Activated CD8-positive, alpha-beta memory T cell treated with anti-CD3 and anti-CD28 coated beads, Interleukin-2, amount 50 U/mL, for 48 hours (primary cell): ENCODE results near the gene CSMD2.

Source experiments
- DNase-seq: peaks from one replicate; pipeline ENCODE4 v3.0.0-alpha.2; 2020

CSMD2 gene

DNA sequence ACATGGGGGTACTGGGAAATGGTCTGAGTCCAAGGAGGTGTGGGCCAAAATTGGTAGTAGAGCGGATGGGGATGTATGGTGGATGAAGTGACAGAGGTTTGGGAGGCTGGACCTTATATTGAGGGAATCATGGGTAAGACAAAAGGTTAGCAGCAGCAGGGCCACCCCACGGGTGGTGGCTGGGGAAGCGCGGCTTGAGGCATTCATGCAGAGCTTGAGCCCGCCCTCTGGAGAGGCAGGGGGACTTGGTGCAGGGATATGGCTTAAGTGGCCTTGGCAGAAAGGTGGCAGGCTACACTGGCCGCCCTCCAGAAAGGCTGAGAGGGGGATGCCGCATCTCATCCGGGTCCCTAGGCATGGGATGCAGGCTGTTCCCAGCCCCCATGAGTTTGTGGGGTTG is 269.6 kb downstream of the CSMD2 start:
- DNase-seq, result no peak

DNA sequence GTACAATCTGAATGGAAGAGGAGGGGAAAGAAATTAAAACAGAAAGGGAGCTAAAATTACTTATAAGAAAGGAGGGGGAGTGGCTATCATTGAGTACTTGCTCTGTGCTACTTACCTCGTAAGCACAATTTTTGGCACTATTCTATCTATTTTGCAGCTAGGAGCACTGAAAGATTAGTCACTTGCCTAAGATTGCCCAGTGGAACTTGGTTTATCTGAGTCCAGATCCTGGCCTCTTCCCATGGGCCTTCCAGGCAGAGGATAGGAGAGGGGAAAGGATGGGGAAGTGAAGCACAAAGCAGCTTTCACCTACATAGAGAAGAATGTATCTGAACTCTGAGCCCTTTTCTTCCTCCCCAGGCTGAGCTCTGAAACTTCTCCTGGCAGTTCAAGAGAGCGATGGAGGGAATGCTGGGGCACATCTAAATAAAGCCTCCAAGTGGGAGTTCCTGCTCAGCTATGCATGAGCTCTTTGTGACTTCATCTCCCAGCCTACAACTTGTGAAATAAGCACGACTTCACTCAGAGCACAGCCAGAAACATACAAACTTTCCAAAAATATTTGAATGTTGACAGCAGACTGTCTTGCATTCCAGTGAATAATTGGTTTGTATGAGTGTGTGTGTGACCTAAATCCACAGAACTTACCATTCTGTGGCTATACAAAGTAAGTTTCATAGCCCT is 271.7 kb downstream of the CSMD2 start:
- DNase-seq, result no peak

DNA sequence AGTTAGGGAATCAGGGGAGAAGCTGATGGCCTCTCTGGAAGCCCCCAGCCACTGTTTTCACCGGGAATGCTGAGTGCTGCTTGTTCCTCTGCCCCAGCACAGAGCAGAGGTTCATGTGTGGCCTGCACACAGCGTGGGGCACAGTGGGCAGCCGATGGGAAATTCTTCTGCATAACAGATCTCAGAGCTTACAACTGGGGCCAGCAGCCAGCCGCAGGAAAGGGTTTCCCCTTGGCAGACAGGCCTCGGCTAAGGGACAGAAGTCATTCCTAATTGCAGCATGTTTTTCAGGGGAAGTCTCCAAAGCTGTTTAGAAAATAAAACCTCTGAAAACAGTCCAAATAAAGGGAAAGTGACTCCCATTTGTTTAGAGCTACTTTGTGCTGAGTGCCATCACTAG is 278.5 kb downstream of the CSMD2 start:
- DNase-seq, result no peak

DNA sequence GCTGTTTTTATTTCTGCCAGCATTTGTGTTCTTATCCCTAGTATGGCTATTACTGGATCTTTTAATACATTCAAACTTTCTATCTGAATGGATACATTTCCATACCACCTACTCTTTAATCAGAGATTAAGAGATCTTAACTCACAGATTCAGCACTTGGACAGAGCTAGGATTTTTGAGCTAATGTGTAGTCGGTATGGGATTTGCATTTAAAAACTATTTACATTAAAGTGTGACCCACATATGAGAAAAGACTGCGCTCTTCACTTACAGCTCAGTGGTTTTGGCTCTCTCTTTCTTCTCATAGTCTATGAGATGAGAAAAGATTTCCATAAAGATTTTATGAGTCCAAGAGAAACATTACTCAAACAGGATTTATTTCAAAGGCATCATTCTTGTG is 284.7 kb downstream of the CSMD2 start:
- DNase-seq, result no peak

DNA sequence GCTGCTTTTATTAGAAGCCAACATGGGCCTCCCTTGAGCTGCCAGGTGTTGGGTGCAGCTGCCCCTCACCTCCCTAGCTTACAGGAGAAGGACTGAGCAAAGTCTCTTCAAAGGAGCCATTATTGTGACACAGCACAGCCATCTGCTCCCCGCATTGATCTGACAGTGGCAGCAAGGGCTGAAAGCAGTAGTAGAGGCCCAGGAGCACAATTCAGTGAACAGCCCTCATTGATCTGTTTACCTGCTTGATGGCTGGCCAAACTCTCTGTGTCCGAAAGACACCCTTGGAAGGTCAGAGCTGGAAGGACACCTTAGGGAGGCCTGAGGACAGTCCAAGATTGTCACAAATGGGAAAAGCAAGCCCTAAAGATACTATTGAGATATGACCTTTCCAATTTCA is 286.6 kb downstream of the CSMD2 start:
- no peak for DNase-seq

DNA sequence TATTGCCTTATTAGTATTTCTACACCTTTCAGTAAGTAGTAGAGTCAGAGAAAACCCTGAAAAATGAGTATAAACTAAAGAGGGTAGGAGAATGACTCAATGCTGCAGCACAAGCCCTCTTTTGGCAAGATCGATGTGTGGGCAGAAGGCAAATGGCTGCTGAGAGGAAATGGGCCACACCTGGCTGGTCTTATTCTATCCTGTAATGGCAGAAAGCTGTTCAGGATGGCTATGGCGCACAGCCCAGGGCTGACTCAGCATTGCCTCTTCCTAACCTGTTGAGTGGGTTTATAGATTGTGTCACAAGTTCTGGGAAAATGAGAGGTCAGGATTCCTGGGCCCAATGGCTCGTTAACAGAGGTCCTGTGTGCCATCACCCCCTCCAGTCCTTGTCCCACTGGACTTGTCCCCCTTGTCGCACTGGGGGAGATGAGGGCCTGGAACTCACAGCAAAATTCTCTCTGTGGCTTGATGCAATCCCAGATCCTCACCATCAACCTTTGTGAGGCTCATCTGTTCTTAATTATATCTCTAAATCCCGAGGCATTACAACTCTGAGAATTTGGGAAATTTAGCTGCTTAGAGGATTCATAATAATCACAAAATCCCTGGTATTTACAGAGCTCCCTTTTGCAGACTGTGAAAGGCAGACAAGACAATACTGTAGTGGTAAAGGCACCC is 287.9 kb downstream of the CSMD2 start:
- no peak for DNase-seq

DNA sequence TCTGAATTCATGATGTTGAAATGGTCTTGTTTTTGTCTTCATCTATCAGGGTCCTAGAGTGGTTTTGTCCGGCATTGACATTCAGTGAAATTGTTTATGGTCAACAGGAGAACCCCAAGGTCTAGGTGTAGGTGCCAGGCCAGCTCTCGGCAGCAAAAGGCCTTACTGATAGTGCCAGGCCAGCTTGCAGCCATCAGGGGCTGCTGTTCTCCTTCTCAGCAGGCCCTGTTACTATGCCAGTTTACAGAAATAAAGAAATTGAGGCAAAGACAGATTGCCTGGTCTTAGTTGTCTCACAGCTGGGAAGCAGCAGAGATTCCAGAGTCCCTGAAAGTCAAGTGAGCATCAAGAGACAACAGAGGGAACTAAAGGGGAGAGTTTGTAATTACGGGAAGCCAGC is 289.2 kb downstream of the CSMD2 start:
- no peak for DNase-seq

DNA sequence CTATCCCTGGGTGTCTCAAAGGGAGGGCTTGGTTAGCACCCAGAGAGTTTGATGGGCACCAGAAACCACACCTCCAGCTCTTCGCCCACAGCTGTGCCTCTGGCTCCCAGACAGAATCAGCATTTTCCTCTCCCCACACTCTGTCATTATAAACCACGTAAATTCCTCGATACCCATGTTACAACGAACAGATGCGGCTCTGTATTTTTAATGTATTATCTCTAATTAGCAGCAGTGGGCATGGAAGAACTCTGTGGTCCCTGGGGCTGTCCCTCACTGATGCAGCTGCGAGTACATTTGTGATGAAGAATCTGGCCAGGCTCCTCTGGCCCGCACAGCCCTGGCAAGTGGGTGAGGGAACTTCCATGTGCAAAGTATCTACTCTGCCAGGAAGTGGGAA is 290.4 kb downstream of the CSMD2 start:
- no peak for DNase-seq

DNA sequence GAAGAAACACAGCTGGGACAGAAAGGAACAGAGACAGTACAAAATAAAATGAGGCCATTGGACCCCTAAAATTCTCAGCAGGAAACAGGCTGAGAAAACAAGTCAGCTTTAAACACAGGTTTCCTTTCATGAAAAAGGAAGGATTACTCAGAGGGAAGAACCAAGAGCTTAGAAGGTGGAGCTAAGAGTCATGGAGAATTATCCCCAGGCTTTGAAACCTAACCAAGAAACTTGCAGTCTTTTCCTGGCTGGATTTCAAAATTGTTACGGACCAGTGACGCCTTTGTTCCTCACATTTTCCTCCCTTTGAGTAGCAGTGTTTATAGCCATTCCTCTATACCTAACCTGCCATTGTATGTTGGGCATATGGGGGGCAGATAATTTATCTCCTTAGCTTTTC is 292.3 kb downstream of the CSMD2 start:
- no peak for DNase-seq

DNA sequence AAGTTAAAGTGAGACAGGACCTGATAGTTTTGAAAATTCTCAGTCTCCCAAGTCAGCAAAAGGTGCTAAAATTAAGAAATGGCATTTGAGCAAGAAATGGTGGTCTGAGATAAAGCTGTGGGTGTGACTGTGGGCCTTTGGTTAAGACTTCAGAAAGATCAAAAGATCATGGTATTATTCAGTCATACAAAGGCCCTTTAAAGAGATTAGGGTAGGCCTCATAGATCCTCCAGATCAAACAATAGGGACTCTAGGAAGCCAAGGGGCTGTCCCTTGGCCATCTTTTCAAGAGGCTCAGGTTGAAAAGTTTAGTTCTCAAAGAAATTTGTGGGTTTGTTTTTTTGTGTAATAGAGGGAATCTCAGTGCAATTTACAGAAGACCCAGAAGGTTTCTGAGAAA is 292.8 kb downstream of the CSMD2 start:
- DNase-seq, result no peak

DNA sequence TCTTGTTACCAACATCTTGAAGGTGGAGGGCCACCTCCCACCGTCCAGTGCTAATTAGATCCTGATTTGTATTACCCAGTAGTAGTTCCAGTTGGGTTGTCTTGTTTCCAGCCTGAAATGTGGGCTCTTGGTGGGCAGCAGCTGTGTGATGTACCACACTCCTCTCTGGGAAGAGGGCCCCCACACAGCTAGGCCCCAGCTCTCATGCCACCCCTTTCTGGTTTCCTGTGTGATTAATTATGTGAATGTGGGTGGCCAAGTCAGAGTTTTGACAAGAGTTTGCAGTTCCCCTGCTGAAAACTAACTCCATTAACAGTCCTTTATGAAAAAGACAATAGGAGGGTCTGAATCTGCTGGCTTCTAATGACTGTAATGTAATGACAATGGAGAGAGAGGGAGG is 297.3 kb downstream of the CSMD2 start:
- no peak for DNase-seq

DNA sequence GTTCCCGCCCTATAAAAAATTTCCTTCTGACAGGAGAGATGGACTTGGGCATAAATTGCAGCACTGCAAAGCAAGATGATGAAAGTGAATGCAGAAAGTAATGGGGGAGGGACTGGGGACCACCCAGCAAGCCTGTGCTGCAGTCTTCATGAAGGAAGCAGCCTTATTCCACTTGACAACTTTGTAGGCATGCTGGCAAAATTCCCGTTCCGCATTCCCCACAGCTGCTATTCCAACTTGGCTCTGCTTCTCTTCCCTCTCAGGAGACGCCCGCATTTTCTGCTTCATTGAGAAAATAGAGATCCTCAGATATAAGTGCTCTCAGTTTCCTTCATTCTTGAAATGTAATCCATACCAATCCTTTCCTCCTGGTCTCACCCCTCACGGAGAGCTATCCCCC is 298.7 kb downstream of the CSMD2 start:
- DNase-seq, result no peak

DNA sequence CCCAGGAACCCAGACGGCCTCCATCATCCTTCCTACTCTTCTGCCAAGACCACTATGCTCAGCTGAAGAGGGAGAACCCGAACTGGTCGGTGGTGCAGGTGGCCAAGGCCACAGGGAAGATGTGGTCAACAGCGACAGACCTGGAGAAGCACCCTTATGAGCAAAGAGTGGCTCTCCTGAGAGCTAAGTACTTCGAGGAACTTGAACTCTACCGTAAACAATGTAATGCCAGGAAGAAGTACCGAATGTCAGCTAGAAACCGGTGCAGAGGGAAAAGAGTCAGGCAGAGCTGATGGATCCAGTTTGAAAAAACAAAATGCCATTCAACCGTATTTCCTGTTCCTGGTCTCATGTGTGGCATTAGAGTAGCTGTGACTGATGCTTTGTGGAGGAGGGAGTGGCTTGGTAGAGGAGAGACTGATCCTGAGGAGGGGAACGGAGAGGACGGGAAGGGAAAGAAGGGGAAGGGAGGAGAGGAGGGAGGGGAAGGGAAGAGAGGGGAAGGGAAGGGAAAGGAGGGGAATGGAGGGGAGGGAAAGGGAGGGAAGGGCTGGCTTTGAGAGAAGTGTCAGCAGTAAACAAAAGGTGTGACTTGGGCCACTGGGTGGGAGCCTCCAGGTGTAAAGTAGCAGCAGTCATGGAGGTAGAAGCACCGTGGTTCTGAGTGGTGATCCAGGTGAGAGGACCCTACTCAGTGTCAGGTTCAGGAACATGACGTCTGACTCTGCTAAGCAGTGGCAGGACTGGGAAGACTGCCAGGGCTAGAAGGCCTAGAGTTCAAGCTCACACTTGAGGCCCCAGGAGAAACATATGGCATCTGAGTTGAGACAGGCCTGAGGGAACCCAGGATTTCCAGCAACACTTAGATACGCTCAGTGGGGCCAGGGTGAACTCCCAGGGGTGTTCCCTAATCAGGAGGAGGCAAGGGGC is 300.3 kb downstream of the CSMD2 start:
- DNase-seq, result no peak

DNA sequence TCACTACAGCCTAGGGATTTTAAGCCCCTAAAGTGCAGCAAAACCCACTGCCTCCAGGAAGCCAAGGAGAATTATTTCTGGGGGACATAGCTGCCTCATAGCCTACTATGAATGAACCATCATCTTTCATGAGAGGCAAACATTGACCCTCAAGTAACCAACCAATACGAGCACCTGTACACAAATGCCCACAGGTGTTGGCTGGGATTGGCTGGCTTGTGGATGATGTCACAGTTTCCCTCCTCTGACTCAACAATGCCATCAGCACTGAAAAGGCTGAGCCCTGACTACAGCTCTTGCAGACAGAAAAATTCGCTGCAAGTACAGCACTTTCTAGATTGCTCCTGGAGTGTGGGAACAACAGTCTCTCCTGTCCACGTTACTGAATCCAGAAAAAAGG is 301.3 kb downstream of the CSMD2 start, which contains the start of gene HMGB4:
HMGB4 (plus strand) TSS at position 301 of the 400 bp plus-strand sequence. CDS start 113 bp downstream, outside the sequence.
- no peak for DNase-seq

DNA sequence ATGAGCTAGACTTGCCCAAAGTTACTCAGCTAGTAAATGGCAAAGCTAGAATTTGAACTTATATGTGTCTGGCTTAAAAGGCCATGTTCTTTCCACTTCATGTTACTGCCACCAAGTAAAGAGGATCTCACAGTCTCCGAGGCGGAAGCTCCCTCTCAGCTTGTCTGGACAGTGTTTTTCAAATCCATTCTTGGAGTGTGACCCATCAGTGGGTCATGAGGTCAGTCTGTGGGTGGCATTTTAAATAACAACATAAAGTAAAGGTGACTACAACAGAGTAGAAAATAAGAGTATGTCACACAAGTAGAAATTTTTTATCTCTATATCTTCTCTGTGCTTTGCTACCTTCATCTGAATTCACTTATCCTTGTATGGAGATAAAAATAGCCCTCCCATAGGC is 304.4 kb downstream of the CSMD2 start:
- no peak for DNase-seq

DNA sequence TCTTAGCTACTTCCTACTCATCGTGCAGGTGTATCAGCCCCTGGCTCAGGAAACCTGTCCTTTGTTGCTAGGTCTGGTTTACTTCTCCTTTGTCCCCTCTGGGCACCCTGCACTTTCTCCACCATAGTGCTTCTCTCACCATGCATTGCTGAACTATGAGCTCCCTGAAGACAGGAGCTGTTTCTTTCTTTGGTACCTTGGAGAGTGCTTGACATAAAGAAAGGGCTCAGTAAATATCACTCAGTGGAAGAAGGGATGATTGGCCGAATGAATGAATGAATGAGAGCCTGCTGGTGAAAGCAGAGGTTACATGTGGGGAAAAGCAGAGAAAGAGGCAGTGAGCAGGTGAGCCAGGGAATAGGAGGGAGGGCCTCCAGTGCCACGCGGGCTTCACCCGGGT is 310.9 kb downstream of the CSMD2 start:
- no peak for DNase-seq

DNA sequence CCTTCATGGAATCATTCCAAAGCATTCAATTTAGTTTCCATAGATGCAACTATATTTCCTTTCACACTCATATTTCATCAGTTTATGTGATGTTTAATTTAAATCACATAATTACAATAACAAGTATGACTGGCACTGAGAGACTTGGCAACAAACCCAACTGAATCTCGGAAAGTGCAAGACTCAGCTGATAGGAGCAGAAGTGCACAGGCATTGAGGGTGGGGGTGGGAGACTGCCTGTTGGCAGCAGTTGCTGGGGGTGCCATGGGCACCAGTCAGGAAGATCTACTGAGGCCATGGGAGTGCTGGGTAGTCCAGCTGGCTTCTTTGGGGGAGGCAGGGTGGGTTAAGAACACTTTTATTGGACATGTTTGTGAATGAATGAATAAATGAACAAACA is 311.6 kb downstream of the CSMD2 start:
- no peak for DNase-seq

DNA sequence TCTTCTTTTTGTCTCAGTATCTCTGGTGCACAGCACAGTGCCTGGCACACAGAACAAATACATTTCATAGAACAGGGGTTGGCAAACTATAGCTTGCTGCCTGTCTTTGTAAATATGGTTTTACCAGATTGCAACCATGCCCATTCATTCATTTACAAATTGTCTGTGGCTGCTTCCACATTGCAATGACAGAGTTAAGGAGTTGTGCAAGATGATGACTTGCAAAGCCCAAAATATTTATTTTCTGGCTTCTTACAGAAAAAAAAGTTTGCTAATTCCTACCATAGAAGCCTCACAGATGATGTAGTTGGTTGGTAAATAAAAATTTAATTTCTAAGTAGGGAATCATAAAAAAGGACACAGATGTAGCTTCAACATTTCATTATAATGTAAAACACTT is 312.3 kb downstream of the CSMD2 start:
- no peak for DNase-seq

DNA sequence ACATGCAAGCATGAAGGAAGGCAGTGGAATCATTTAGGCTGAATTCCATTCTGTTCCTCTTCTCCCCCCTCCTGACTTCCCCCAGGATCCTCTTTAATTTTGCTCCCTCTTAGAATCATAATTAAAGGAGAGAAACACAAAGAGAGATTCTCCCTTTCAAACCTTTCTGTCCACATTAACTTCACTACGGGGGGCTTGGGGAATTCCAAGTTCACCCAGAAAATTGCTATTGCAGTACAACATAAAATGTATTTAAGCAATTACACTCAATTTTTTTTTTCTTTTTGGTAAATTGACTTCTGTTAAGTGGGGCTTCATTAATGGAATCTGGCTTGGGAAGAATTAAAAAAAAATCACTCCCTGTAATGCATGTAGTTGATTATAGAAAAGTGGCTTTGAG is 314.5 kb downstream of the CSMD2 start:
- no peak for DNase-seq

DNA sequence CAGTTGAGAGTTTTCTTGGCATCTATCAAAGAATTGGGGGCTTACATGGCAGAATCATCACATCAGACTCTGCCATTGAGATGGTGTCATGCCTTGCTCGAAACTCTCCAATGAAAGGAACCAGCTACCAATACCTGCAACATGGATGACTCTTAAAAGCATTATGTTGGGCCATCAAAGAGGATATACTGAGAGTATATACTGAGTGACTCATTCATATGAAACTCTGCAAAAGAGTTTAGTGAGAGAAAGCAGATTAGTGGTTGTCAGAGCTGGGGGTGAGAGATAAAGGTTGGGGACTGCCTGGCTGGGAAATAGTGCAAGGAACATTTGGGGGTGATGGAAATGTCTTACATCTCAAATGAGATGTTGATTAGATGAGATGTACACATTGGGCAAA is 315.8 kb downstream of the CSMD2 start:
- no peak for DNase-seq

DNA sequence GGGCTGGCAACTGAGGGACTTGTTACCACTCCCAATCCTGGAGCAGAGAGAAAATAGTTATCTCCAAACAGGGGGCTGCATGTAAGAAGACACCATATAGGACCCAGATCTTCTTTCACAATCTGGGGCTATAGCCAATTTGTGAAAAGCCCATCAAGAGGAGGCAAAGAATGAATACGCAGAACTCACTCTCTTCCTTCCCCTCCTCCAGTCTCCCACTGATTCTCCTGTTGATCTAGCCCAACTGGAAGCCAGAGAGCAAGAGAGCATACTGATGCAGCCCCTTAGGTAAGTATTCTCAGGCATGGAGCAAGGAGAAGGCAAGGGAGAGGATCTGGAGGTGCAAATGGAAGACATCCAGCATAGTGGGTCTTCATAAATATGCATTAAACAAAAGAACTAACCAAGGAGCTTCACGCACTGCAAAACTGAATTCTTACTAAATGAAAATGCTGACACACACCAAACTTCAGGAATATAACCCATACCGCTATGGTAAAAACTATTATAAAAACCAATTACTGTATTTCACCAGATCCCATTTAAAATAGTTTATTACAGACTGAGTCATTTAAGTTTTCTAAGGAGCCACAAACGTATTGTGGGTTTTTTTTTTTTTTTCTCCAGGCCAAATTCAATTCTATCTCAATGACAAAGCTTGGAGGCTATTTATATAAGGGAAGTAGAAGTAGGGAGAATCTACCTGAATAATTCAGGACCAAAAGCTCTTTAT is 316.7 kb downstream of the CSMD2 start:
- DNase-seq, result no peak

DNA sequence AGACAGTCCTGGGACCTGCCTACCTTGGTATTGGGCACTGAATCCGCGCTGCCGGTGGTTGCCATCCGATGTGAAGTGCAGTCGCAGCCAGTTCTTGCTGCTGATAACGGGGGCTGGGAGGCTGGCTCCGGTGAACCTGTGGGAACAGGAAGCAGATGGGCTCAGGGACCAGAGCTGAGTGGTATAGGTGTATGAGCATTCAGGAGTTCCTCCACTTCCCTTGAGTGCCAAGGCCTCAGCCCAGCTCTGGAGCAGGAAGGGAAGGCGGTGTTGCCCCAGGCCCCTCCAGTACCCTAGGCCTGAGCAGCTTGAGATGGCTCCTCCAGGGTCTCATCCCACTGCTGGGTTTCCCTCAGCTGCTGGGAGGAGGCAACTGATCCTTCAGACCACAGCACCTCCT is 318.2 kb downstream of the CSMD2 start:
- DNase-seq, result no peak

DNA sequence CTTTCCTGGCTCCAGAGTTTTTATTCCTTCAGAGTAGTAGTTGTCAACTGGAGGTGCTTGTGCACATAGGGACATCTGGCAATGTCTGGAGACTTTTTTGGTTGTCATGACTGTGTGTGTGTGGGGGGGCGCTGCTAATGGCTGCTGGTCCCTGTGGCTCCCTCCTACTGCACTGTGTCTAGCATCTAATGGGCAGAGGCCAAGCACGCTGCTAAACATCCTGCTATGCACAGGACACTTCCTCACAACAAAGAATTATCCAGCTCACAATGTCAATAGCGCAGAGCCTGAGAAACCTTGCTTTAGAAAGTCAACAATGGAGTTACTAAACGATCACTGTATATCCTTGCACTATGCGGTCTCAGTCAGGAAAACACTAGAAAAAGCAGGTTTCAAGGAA is 320.9 kb downstream of the CSMD2 start:
- no peak for DNase-seq
